ENCODE measurements around the gene NOTCH1.

GRCh38 chr9:136499071-136499934 is 46.5 kb downstream of the NOTCH1 start:
- no peak for TF ChIP-seq CTCF (conservative IDR thresholded peaks at IDR 0.05; ENCODE audit: low read depth, low read length)
- no peak for TF ChIP-seq EZH2 (IDR thresholded peaks at IDR 0.05; ENCODE audit: borderline replicate concordance, low read depth, low read length, poor library complexity, severe bottlenecking)

Measured in A673 (cell line).